Neural progenitor cell (in vitro differentiated cells): ENCODE measurements around the gene ALDH1L1. TPM values are rescaled to one million over a fixed set of nuclear protein-coding genes. Genes with fewer than 3 reads are reported as not detected.

Experiments used
- DNase-seq: peaks from one replicate; pipeline ENCODE4 v3.0.0-alpha.2; 2016; ENCODE audit warnings: low spot score
- H2AFZ ChIP-seq: fragments of 200-600 bp; sonication (generic); replicated peaks from 2 replicates; pipeline ENCODE4 v1.6.1; 2016; ENCODE audit warnings: antibody characterized with exemption
- H3F3A ChIP-seq: fragments of 200-600 bp; sonication (generic); 2 replicates; pipeline ENCODE4 v1.6.1; 2016; ENCODE audit warnings: antibody characterized with exemption, low read depth
- H3K27ac ChIP-seq: fragments of 200-600 bp; sonication (generic); 2 replicates; pipeline ENCODE4 v1.5.1; 2016; ENCODE audit warnings: mild to moderate bottlenecking
- H3K27me3 ChIP-seq: fragments of 200-600 bp; sonication (generic); 2 replicates; pipeline ENCODE4 v1.6.1; 2016; ENCODE audit warnings: mild to moderate bottlenecking, moderate library complexity
- H3K36me3 ChIP-seq: fragments of 200-600 bp; sonication (generic); 2 replicates; pipeline ENCODE4 v1.5.1; 2016
- H3K4me1 ChIP-seq: fragments of 200-600 bp; sonication (generic); 2 replicates; pipeline ENCODE4 v1.6.1; 2016; ENCODE audit warnings: mixed run types
- H3K4me2 ChIP-seq: fragments of 200-600 bp; sonication (generic); 2 replicates; pipeline ENCODE4 v1.6.1; 2016
- H3K4me3 ChIP-seq: fragments of 200-600 bp; sonication (generic); 2 replicates; pipeline ENCODE4 v1.5.1; 2016
- H3K79me2 ChIP-seq: fragments of 200-600 bp; sonication (generic); 2 replicates; pipeline ENCODE4 v1.6.1; 2016; ENCODE audit warnings: low read depth
- H3K9ac ChIP-seq: fragments of 200-600 bp; sonication (generic); 2 replicates; pipeline ENCODE4 v1.6.1; 2016
- H3K9me3 ChIP-seq: fragments of 200-600 bp; sonication (generic); 2 replicates; pipeline ENCODE4 v1.5.1; 2016; ENCODE audit warnings: low read depth
- H4K20me1 ChIP-seq: fragments of 200-600 bp; sonication (generic); 2 replicates; pipeline ENCODE4 v1.6.1; 2016; ENCODE audit warnings: low read depth
- H3K27ac Mint-ChIP-seq: 3 replicates; pipeline ENCODE4 v1.8.0; 2021; ENCODE audit warnings: mixed read lengths
- H3K27me3 Mint-ChIP-seq: 2 replicates; pipeline ENCODE4 v1.8.0; 2022; ENCODE audit warnings: low read depth, mild to moderate bottlenecking, inconsistent platforms, moderate library complexity, mixed read lengths; ENCODE audit not compliant: insufficient read depth
- H3K36me3 Mint-ChIP-seq: 3 replicates; pipeline ENCODE4 v1.8.0; 2021; ENCODE audit warnings: mixed read lengths
- H3K4me1 Mint-ChIP-seq: 3 replicates; pipeline ENCODE4 v1.8.0; 2021; ENCODE audit warnings: mixed read lengths
- H3K4me3 Mint-ChIP-seq: 3 replicates; pipeline ENCODE4 v1.8.0; 2021; ENCODE audit warnings: mild to moderate bottlenecking, moderate library complexity, mixed read lengths
- H3K9me3 Mint-ChIP-seq: 3 replicates; pipeline ENCODE4 v1.8.0; 2020; ENCODE audit warnings: mixed read lengths
- CTCF ChIP-seq: fragments of 200-600 bp; sonication (generic); IDR thresholded peaks from 2 replicates; pipeline ENCODE4 v1.5.1; 2017; ENCODE audit warnings: antibody characterized with exemption, mild to moderate bottlenecking
- EZH2 ChIP-seq: fragments of 200-600 bp; sonication (generic); IDR thresholded peaks from 2 replicates; pipeline ENCODE4 v1.6.1; 2017; ENCODE audit warnings: antibody characterized with exemption, mild to moderate bottlenecking, moderate library complexity
- EZH2phosphoT487 ChIP-seq: fragments of 200-600 bp; sonication (generic); IDR thresholded peaks from 2 replicates; pipeline ENCODE4 v1.6.1; 2017; ENCODE audit warnings: antibody characterized with exemption
- total RNA-seq: library from RNA; depleted of rRNA; stranded (reverse); fragments of >200 nt; gene quantifications from 2 replicates; pipeline ENCODE4 v1.2.3, GENCODE V29; 2015; ENCODE audit warnings: low replicate concordance

Gene ALDH1L1
- total RNA-seq, 1 donor from 2014 or later, result 0.60 TPM

- H3K4me1 ChIP-seq, result no peaks in the 10 kb centered on the region
- H3K9me3 ChIP-seq, result peaks cover 16% of the 10 kb centered on the region
- H3K79me2 ChIP-seq, result peaks cover 6% of the 10 kb centered on the region
- H3K36me3 ChIP-seq, result no peaks in the 10 kb centered on the region
- DNase-seq, result no peak
- H3K4me3 Mint-ChIP-seq, result peak overlapping the region; percentile 95
- H3K9ac ChIP-seq, result no peak overlapping the region
- H3K4me3 ChIP-seq, result peak overlapping the region; percentile 93
- TF ChIP-seq CTCF (no peak), EZH2 (no peak), EZH2phosphoT487 (no peak)
- no peaks in the 10 kb centered on the region for H4K20me1 ChIP-seq
- peaks cover 10% of the 10 kb centered on the region for H3K36me3 Mint-ChIP-seq
- H3K27ac Mint-ChIP-seq, result peak overlapping the region; percentile 73
- peak overlapping the region; percentile 93 for H3K4me2 ChIP-seq
- H3F3A ChIP-seq, result peaks cover 11% of the 10 kb centered on the region
- peaks cover 7% of the 10 kb centered on the region for H3K4me1 Mint-ChIP-seq
- no peak overlapping the region for H2AFZ ChIP-seq
- peaks cover 3% of the 10 kb centered on the region for H3K27me3 Mint-ChIP-seq
- peaks cover 28% of the 10 kb centered on the region for H3K9me3 Mint-ChIP-seq
- H3K27me3 ChIP-seq, result no peaks in the 10 kb centered on the region
- H3K27ac ChIP-seq, result no peak overlapping the region
These were observed 97.8 kb downstream of the ALDH1L1 start for GRCh38 chr3:126082362-126083137.

DNA sequence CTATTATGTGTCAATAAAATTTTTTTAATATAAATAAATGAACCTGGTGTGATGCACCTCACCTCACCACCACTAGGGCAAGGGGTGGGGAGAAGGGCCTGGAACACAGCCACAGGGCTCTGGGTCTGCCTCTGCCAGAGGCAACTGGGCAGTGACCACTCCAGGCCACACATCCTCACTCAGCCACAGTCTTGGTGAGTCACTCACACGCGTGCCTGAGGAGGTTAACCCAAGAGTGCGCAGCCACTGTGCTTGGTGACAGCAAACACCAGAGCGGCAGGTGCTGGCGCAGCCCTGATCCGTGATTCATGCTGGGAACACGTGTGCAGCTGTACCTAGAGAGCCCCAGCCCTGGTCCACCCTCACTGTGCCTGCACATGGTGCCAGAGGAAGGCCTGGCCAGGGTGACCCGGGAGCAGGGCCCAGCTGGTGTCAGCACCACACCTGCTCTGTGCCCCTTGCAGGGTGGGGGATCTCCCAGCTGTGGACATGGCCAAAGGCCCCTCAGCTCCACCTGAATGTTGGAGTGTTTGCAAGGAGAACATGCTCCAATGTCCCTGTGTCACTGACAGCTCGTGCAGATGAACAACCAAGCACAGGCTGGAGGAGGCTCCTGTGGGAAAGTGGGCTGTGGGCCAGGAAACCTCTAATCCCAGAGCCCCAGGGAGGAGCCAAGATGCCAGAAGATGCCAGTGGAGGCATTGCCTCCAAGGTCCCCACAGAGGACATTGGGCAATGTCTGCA, 98.6 kb downstream of the ALDH1L1 start:
- H3K9ac ChIP-seq, result no peak overlapping the region
- H3K27me3 Mint-ChIP-seq, result peaks cover 3% of the 10 kb centered on the region
- peak overlapping the region; percentile 46 for H3K4me3 Mint-ChIP-seq
- no peak overlapping the region for H3K4me2 ChIP-seq
- H3K4me3 ChIP-seq, result no peak overlapping the region
- H3K79me2 ChIP-seq, result peaks cover 6% of the 10 kb centered on the region
- H2AFZ ChIP-seq, result no peak overlapping the region
- peaks cover 11% of the 10 kb centered on the region for H3F3A ChIP-seq
- H3K27me3 ChIP-seq, result no peaks in the 10 kb centered on the region
- peaks cover 12% of the 10 kb centered on the region for H3K36me3 Mint-ChIP-seq
- no peaks in the 10 kb centered on the region for H4K20me1 ChIP-seq
- TF ChIP-seq EZH2 (no peak), CTCF (peak; percentile 32)
- H3K27ac Mint-ChIP-seq, result no peak overlapping the region
- no peaks in the 10 kb centered on the region for H3K4me1 ChIP-seq
- peaks cover 25% of the 10 kb centered on the region for H3K9me3 Mint-ChIP-seq
- DNase-seq, result no peak
- no peak overlapping the region for H3K27ac ChIP-seq
- no peaks in the 10 kb centered on the region for H3K36me3 ChIP-seq
- H3K9me3 ChIP-seq, result peaks cover 9% of the 10 kb centered on the region
- H3K4me1 Mint-ChIP-seq, result peaks cover 7% of the 10 kb centered on the region

GRCh38 chr3:126080970-126081369, 99.4 kb downstream of the ALDH1L1 start:
- peaks cover 12% of the 10 kb centered on the region for H3K36me3 Mint-ChIP-seq
- H3K4me1 Mint-ChIP-seq, result peaks cover 7% of the 10 kb centered on the region

More at GRCh38 chr3:126080970-126081369, 99.4 kb downstream of the ALDH1L1 start:
- Histone ChIP-seq H3K9me3 (peaks cover 3% of the 10 kb centered on the region), H3K4me2 (no peak overlapping the region), H3K36me3 (no peaks in the 10 kb centered on the region), H3K27me3 (no peaks in the 10 kb centered on the region), H4K20me1 (no peaks in the 10 kb centered on the region), H3K9ac (no peak overlapping the region), H3K4me3 (no peak overlapping the region), H3K79me2 (peaks cover 6% of the 10 kb centered on the region), H2AFZ (no peak overlapping the region), H3F3A (peaks cover 11% of the 10 kb centered on the region), H3K27ac (no peak overlapping the region), H3K4me1 (no peaks in the 10 kb centered on the region)
- H3K4me3 Mint-ChIP-seq, result peak overlapping the region; percentile 41
- no peak overlapping the region for H3K27ac Mint-ChIP-seq
- TF ChIP-seq EZH2phosphoT487 (no peak), CTCF (no peak), EZH2 (no peak)
- peaks cover 23% of the 10 kb centered on the region for H3K9me3 Mint-ChIP-seq
- H3K27me3 Mint-ChIP-seq, result peaks cover 3% of the 10 kb centered on the region
- DNase-seq, result no peak
